Sigmoid colon (tissue), 7 donors: ENCODE data around the gene TPT1. TPM values are rescaled to one million over a fixed set of nuclear protein-coding genes. Genes with fewer than 3 reads are reported as not detected.

Experiments
- DNase-seq: peaks from one replicate; pipeline ENCODE4 v3.0.0-alpha.2; 2019
- H3K27ac ChIP-seq, 4 donors: fragments of 200-600 bp; sonication (generic); one replicate each; pipeline ENCODE4 v1.5.1; 2016 to 2019; ENCODE audit warnings: mild to moderate bottlenecking in 1 of 4
- H3K27me3 ChIP-seq, 3 donors: fragments of 200-600 bp; sonication (generic); one replicate each; pipeline ENCODE4 v1.5.1; 2019; ENCODE audit warnings: mild to moderate bottlenecking in 1 of 3
- H3K36me3 ChIP-seq, 4 donors: fragments of 200-600 bp; sonication (generic); one replicate each; pipeline ENCODE4 v1.5.1; 2016 to 2019
- H3K4me1 ChIP-seq, 4 donors: fragments of 200-600 bp; sonication (generic); one replicate each; pipeline ENCODE4 v1.5.1; 2017 to 2019
- H3K4me3 ChIP-seq, 4 donors: fragments of 200-600 bp; sonication (generic); one replicate each; pipeline ENCODE4 v1.5.1; 2017 to 2019; ENCODE audit warnings: mild to moderate bottlenecking in 2 of 4, moderate library complexity in 1 of 4
- H3K9me3 ChIP-seq, 4 donors: fragments of 200-600 bp in 3 of 4; sonication (generic) in 3 of 4; one replicate each; pipeline versions ENCODE4 v1.5.1 to v1.6.1; 2013 to 2019
- EP300 ChIP-seq, 4 donors: sonication (generic); formaldehyde crosslinking; IDR thresholded peaks; one replicate each; pipeline ENCODE4 v1.6.1; 2017; ENCODE audit warnings: antibody characterized with exemption in 4 of 4
- POLR2A ChIP-seq, 2 donors: fragments of 450-650 bp; IDR thresholded peaks; one replicate each; pipeline ENCODE4 v1.6.1; 2016; ENCODE audit warnings: antibody characterized with exemption in 2 of 2, mild to moderate bottlenecking in 2 of 2, moderate library complexity in 2 of 2
- POLR2AphosphoS5 ChIP-seq, 4 donors: sonication (generic); formaldehyde crosslinking; IDR thresholded peaks; one replicate each; pipeline ENCODE4 v1.6.1; 2017; ENCODE audit warnings: antibody characterized with exemption in 4 of 4
- WGBS, 2 donors: extraction: QIAGEN DNeasy Blood & Tissue Kit; methylation state at CpG; one replicate each; pipeline ENCODE4 v1.1.7; 2013; 5-methylcytosine and 5-hydroxymethylcytosine counted together
- intact Hi-C: fragments of 100-400 bp; cut with DNase I; formaldehyde crosslinking; loops from one replicate; pipeline ENCODE4 v1.15.1; 2023
- polyA plus RNA-seq, 3 donors: library from polyadenylated mRNA; stranded (reverse); fragments of 200-250 nt; gene quantifications; one replicate each; pipeline ENCODE4 v1.2.3, GENCODE V29; 2013
- total RNA-seq, 4 donors: library from RNA; depleted of rRNA; stranded (reverse); fragments of >200 nt; gene quantifications; one replicate each; pipeline ENCODE4 v1.1.0, GENCODE V29; 2016
- TF ChIP-seq, protein P1 (sequence below), 4 experiments: fragments of 450-650 bp in 3 of 4; fragments of 200-600 bp in 1 of 4; IDR thresholded peaks; one replicate each; pipeline ENCODE4 v1.5.1; 2016 to 2019; ENCODE audit warnings: antibody characterized with exemption in 4 of 4, mild to moderate bottlenecking in 3 of 4, moderate library complexity in 2 of 4
- donor health status: healthy with polysubstance abuse.
- donor health status: Bipolar disorder and iron deficiency.
- donor health status: healthy.

TPT1 gene
- total and polyA plus RNA-seq, 7 donors, result 3,556 to 14,118 (median 5,645) TPM

DNA sequence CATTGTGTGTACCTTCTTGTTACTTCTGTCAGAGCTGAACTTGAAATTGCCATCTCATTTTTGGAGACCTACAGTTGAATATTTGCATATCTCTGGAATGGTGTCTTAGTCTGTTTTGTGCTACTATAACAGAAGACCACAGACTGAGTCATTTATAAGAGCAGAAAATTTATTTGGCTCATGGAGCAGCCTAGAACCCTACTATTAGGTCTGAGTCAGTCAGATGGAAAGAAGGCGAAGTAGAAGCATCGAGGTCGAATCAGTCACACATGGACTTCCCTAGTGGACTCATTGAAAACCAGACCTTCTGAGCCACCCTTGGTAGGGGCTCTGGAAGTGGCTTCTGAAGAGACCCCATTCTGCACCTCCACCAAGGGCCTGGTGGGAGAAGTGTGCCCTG lies 33.9 kb upstream of the TPT1 start:
- Histone ChIP-seq H3K36me3 (peaks cover 0 to 4% (median 1%) of the 10 kb centered on the region in 4 donors), H3K9me3 (no peaks in the 10 kb centered on the region), H3K27ac (no peak overlapping the region), H3K4me3 (no peak overlapping the region), H3K27me3 (no peaks in the 10 kb centered on the region), H3K4me1 (peaks cover 0 to 11% (median 10%) of the 10 kb centered on the region in 4 donors)
- no peak for DNase-seq
- TF ChIP-seq, protein P1, sequence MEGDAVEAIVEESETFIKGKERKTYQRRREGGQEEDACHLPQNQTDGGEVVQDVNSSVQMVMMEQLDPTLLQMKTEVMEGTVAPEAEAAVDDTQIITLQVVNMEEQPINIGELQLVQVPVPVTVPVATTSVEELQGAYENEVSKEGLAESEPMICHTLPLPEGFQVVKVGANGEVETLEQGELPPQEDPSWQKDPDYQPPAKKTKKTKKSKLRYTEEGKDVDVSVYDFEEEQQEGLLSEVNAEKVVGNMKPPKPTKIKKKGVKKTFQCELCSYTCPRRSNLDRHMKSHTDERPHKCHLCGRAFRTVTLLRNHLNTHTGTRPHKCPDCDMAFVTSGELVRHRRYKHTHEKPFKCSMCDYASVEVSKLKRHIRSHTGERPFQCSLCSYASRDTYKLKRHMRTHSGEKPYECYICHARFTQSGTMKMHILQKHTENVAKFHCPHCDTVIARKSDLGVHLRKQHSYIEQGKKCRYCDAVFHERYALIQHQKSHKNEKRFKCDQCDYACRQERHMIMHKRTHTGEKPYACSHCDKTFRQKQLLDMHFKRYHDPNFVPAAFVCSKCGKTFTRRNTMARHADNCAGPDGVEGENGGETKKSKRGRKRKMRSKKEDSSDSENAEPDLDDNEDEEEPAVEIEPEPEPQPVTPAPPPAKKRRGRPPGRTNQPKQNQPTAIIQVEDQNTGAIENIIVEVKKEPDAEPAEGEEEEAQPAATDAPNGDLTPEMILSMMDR (IDR thresholded peaks at IDR 0.05), result no peak
- TF ChIP-seq EP300 (IDR thresholded peaks at IDR 0.05), result no peak
- TF ChIP-seq POLR2A (IDR thresholded peaks at IDR 0.05), result no peak
- no peak for TF ChIP-seq POLR2AphosphoS5 (IDR thresholded peaks at IDR 0.05)
- 95 to 98% methylated on average over 3 of the region's 3 CpGs for WGBS, 2 donors
- intact Hi-C loops, result loop anchor here (5.0 kb wide), 1 partner anchor 42 kb away; the partner anchor contains the start of gene SLC25A30

DNA sequence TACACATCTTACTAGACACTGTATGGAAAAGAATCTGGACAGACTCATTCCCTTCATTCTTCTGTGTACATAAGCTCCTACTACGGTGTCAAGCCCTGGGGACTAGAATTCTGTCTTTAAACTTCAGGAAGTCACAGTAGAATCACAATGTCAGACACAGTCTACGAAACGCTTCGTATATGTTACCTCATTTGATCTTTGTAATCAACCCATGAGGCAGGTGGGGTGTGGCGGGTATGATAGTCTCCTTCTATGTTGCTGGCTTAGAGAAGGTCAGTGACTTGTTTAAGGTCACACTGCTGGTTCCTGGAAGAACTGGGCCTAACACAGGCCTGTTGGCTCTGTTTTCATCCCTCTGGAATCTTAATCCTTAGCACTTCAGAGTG lies 32.2 kb upstream of the TPT1 start:
- no peak for TF ChIP-seq EP300 (IDR thresholded peaks at IDR 0.05)
- no peak for TF ChIP-seq POLR2A (IDR thresholded peaks at IDR 0.05)
- TF ChIP-seq, protein P1 (IDR thresholded peaks at IDR 0.05), result no peak
- TF ChIP-seq POLR2AphosphoS5 (IDR thresholded peaks at IDR 0.05), result no peak
- peaks cover 0 to 11% (median 10%) of the 10 kb centered on the region in 4 donors for H3K4me1 ChIP-seq
- H3K36me3 ChIP-seq, result peaks cover 0 to 8% (median 2%) of the 10 kb centered on the region in 4 donors
- no peak overlapping the region for H3K27ac ChIP-seq
- H3K4me3 ChIP-seq, result no peak overlapping the region
- no peaks in the 10 kb centered on the region for H3K27me3 ChIP-seq
- WGBS, 2 donors, result 23 to 65% methylated on average over 5 of the region's 5 CpGs
- DNase-seq, result no peak
- H3K9me3 ChIP-seq, result no peaks in the 10 kb centered on the region
- intact Hi-C loops, result loop anchor here (5.0 kb wide), 1 partner anchor 44 kb away; the partner anchor contains the start of gene SLC25A30

DNA sequence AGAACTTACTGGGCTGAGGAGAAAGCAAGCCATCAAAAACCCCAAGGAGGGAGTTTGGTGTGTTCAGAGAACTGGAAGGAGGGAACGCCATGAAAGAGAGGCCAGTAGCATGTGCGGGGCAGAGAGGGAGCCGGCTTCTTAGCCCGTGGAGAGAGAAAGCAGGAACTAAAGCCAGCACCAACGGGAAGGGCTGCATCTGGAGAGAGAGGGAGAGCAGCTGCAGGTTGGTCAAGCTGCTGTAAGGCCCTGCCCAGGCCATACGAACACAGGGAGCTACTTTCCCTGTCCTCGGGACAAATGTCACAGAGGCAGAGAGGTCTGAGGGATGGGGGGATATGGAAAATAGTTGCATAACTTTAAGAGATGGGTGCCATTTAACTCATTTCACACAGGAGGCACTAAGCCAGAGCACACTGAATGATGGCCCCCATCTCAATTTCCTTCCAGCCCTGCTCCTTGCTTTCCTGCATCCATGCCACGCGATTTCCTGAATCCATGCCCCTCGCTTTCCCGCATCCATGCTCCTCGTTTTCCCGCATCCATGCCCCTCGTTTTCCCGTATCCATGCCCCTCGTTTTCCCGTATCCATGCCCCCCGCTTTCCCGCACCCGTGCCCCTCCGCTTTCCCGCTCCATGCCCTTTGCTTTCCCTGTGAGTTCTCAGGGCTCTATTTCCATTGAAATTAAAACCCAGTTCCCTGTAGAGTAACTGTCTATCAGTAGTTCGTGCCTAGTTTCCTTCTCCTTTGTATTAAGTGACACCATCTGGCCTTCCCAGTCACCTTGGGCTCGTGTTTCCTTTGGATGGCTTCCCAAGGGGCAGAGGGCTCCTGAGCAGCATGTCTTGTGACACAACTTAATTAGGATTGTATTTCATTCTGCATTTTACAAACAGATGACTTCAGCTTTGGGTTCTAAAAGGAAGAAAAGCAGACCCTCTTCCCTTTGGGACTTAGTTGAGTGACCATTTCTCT lies 31.5 kb upstream of the TPT1 start:
- intact Hi-C loops, result loop anchor here (5.0 kb wide), 1 partner anchor 45 kb away; the partner anchor contains the start of gene SLC25A30
- no peaks in the 10 kb centered on the region for H3K27me3 ChIP-seq
- TF ChIP-seq EP300 (IDR thresholded peaks at IDR 0.05) (no peak), POLR2A (IDR thresholded peaks at IDR 0.05) (no peak), POLR2AphosphoS5 (IDR thresholded peaks at IDR 0.05) (no peak)
- no peak overlapping the region for H3K27ac ChIP-seq
- no peaks in the 10 kb centered on the region for H3K9me3 ChIP-seq
- peaks cover 0 to 8% (median 2%) of the 10 kb centered on the region in 4 donors for H3K36me3 ChIP-seq
- H3K4me1 ChIP-seq, result peaks cover 0 to 11% (median 10%) of the 10 kb centered on the region in 4 donors
- H3K4me3 ChIP-seq, result no peak overlapping the region
- WGBS, 2 donors, result 83 to 89% methylated on average over 24 of the region's 24 CpGs
- DNase-seq, result no peak

DNA sequence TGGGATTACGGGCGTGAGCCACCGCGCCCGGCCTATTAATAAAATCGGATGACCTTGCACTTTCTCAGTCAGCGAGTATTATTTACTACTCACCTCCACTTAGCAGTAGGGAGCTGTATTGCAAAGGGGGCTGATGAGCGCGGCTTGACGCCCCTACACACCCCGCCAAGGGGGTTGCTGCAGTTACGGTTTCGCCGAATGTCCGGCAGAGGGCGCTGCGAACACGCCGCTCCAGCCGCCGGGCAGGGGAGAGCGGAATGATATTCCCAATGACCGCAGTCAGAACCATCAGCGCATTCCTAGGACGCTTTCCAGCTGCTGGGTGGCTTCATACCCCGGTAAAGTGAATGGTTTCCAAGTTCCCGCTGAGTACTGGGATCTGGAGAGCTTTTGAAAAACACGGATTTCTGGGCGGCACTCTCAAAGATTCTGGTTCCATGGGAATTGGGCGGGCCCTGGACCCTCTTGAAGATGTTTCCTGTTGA lies 30.0 kb upstream of the TPT1 start:
- H3K27me3 ChIP-seq, result no peaks in the 10 kb centered on the region
- H3K36me3 ChIP-seq, result peaks cover 0 to 8% (median 2%) of the 10 kb centered on the region in 4 donors
- peak; percentile 85 for DNase-seq
- no peaks in the 10 kb centered on the region for H3K9me3 ChIP-seq
- TF ChIP-seq POLR2A (IDR thresholded peaks at IDR 0.05), result no peak
- TF ChIP-seq POLR2AphosphoS5 (IDR thresholded peaks at IDR 0.05), result peak in 2 of 4 donors; percentile 5 to 44
- TF ChIP-seq EP300 (IDR thresholded peaks at IDR 0.05), result no peak
- TF ChIP-seq, protein P1 (IDR thresholded peaks at IDR 0.05), result peak; percentile 79 to 93 (median 90)
- peak overlapping the region in 2 of 4 donors; percentile 3 to 49 for H3K27ac ChIP-seq
- peaks cover 0 to 11% (median 10%) of the 10 kb centered on the region in 4 donors for H3K4me1 ChIP-seq
- intact Hi-C loops, result loop anchor here (2.0 to 5.0 kb wide), 2 partner anchors 46 to 94 kb away; partner anchors contain the start of genes COG3 and SLC25A30
- WGBS, 2 donors, result 22 to 26% methylated on average over 30 of the region's 30 CpGs
- peak overlapping the region in 2 of 4 donors; percentile 13 to 36 for H3K4me3 ChIP-seq

DNA sequence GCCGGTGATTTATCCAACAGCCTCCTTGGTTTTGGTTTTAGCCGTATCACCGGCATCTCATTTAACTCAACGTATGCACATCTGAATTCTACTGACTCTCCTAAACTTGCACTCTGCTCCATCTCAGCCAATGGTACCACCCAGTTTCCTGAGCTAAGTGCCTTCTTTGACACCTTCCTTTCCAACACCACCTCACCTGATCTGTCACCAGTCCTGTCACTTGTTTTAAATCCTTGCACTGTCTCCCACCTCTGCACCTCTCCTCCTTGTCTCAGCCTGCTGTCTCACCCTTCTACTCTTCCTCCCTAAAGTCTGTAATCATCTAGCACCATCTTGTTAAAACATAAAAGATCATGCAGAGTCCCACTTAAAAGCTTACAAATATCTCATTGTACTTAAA lies 28.1 kb upstream of the TPT1 start:
- Histone ChIP-seq H3K36me3 (peaks cover 0 to 15% (median 2%) of the 10 kb centered on the region in 4 donors), H3K4me1 (peaks cover 0 to 11% (median 10%) of the 10 kb centered on the region in 4 donors), H3K27me3 (no peaks in the 10 kb centered on the region), H3K4me3 (no peak overlapping the region), H3K9me3 (no peaks in the 10 kb centered on the region), H3K27ac (no peak overlapping the region)
- intact Hi-C loops, result no loop called here
- no peak for TF ChIP-seq EP300 (IDR thresholded peaks at IDR 0.05)
- 96% methylated on average over 4 of the region's 4 CpGs for WGBS, 2 donors
- DNase-seq, result no peak
